ENCODE results near the gene RASSF3.

The RASSF3 gene

GRCh38 chr12:64680235-64680634 is 69.9 kb downstream of the RASSF3 start:
- H3K4me3 ChIP-seq (ENCODE audit: low read depth, low read length), result no peak overlapping the region
- no peak for DNase-seq (ENCODE audit: low read depth)
- TF ChIP-seq CTCF (IDR thresholded peaks at IDR 0.05; ENCODE audit: insufficient read depth, low read depth, low read length, missing control alignments), result no peak

- TF ChIP-seq CTCF (IDR thresholded peaks at IDR 0.05; ENCODE audit: insufficient read depth, low read depth, low read length, missing control alignments), result no peak
- H3K4me3 ChIP-seq (ENCODE audit: low read depth, low read length), result no peak overlapping the region
- peak; percentile 41 for DNase-seq (ENCODE audit: low read depth)
Observed at GRCh38 chr12:64681200-64682052, 71.1 kb downstream of the RASSF3 start.

GRCh38 chr12:64682572-64683277 is 72.4 kb downstream of the RASSF3 start:
- no peak for DNase-seq (ENCODE audit: low read depth)
- no peak overlapping the region for H3K4me3 ChIP-seq (ENCODE audit: low read depth, low read length)

GRCh38 chr12:64683816-64684543 is 73.7 kb downstream of the RASSF3 start:
- no peak overlapping the region for H3K4me3 ChIP-seq (ENCODE audit: low read depth, low read length)
- TF ChIP-seq CTCF (IDR thresholded peaks at IDR 0.05; ENCODE audit: insufficient read depth, low read depth, low read length, missing control alignments), result no peak
- DNase-seq (ENCODE audit: low read depth), result no peak

More at GRCh38 chr12:64682572-64683277, 72.4 kb downstream of the RASSF3 start:
- no peak for TF ChIP-seq CTCF (IDR thresholded peaks at IDR 0.05; ENCODE audit: insufficient read depth, low read depth, low read length, missing control alignments)

GRCh38 chr12:64685050-64685449 is 74.8 kb downstream of the RASSF3 start:
- DNase-seq (ENCODE audit: low read depth), result no peak
- no peak for TF ChIP-seq CTCF (IDR thresholded peaks at IDR 0.05; ENCODE audit: insufficient read depth, low read depth, low read length, missing control alignments)

GRCh38 chr12:64685605-64686004 is 75.3 kb downstream of the RASSF3 start:
- DNase-seq (ENCODE audit: low read depth), result no peak
- no peak for TF ChIP-seq CTCF (IDR thresholded peaks at IDR 0.05; ENCODE audit: insufficient read depth, low read depth, low read length, missing control alignments)
- no peak overlapping the region for H3K4me3 ChIP-seq (ENCODE audit: low read depth, low read length)

More at GRCh38 chr12:64685050-64685449, 74.8 kb downstream of the RASSF3 start:
- H3K4me3 ChIP-seq (ENCODE audit: low read depth, low read length), result no peak overlapping the region

All from GM12865 (cell line).